SK-N-SH (cell line): ENCODE results near the gene BMP2. TPM values are rescaled to one million over a fixed set of nuclear protein-coding genes. Genes with fewer than 3 reads are reported as not detected.

Source experiments
- CTCF ChIA-PET: fragments of 300-600, 350-600 bp; formaldehyde crosslinking; extraction: SDS; loops from one replicate; lab custom pipeline; 2021; lab: Yijun Ruan, JAX
- POLR2A ChIA-PET: fragments of 350-600 bp; sonication (Branson Sonifier 250); formaldehyde crosslinking; extraction: SDS; loops from one replicate; lab custom pipeline; 2020; ENCODE audit warnings: antibody characterized with exemption, inconsistent platforms; lab: Yijun Ruan, JAX
- DNase-seq: peaks from one replicate; pipeline ENCODE4 v3.0.0; 2012
- H2AFZ ChIP-seq: fragments of 200-600 bp; sonication (generic); 2 replicates; pipeline ENCODE4 v1.8.1; 2016; ENCODE audit warnings: antibody characterized with exemption, mild to moderate bottlenecking, low read depth
- H3F3A ChIP-seq: fragments of 200-600 bp; sonication (generic); replicated peaks from 2 replicates; pipeline ENCODE3; 2016; ENCODE audit warnings: antibody characterized with exemption, mild to moderate bottlenecking; ENCODE audit not compliant: insufficient read depth
- H3K27ac ChIP-seq, 2 experiments: fragments of 200-500 bp in 1 of 2; fragments of 200-600 bp in 1 of 2; sonication (Bioruptor generic) in 1 of 2; sonication (generic), shearing (Covaris generic) in 1 of 2; 2 replicates each; pipeline versions ENCODE4 v1.5.1 to v1.6.1; 2014 to 2016; ENCODE audit warnings: low read depth in 2 of 2, inconsistent platforms in 1 of 2, low read length in 1 of 2, mild to moderate bottlenecking in 1 of 2, mixed read lengths in 1 of 2
- H3K27me3 ChIP-seq: fragments of 200-600 bp; sonication (generic), shearing (Covaris generic); 2 replicates; pipeline ENCODE4 v1.6.1; 2016; ENCODE audit warnings: mixed run types; ENCODE audit not compliant: insufficient read depth
- H3K36me3 ChIP-seq, 2 experiments: fragments of 200-500 bp in 1 of 2; fragments of 200-600 bp in 1 of 2; sonication (Bioruptor generic) in 1 of 2; sonication (generic) in 1 of 2; replicated peaks in 1 of 2; 2 replicates each; pipeline versions ENCODE3 to v1.5.1; 2014 to 2016; ENCODE audit warnings: low read length in 1 of 2, mild to moderate bottlenecking in 1 of 2; ENCODE audit not compliant: insufficient read depth in 2 of 2, control insufficient read depth in 1 of 2
- H3K4me1 ChIP-seq, 2 experiments: fragments of 200-500 bp in 1 of 2; fragments of 200-600 bp in 1 of 2; sonication (Bioruptor generic) in 1 of 2; sonication (generic), shearing (Covaris generic) in 1 of 2; 2 replicates each; pipeline versions ENCODE4 v1.5.1 to v1.6.1; 2014 to 2016; ENCODE audit warnings: low read depth in 1 of 2, low read length in 1 of 2, mixed run types in 1 of 2; ENCODE audit not compliant: insufficient read depth in 2 of 2, control insufficient read depth in 1 of 2
- H3K4me2 ChIP-seq: fragments of 200-600 bp; sonication (generic), shearing (Covaris generic); 2 replicates; pipeline ENCODE4 v1.6.1; 2017; ENCODE audit warnings: mixed run types
- H3K4me3 ChIP-seq, 2 experiments: fragments of 200-500 bp in 1 of 2; fragments of 200-600 bp in 1 of 2; sonication (Bioruptor generic) in 1 of 2; sonication (generic), shearing (Covaris generic) in 1 of 2; 2 replicates each; pipeline versions ENCODE4 v1.5.1 to v1.8.1; 2014 to 2016; ENCODE audit warnings: low read depth in 2 of 2, inconsistent platforms in 1 of 2, low read length in 1 of 2, mild to moderate bottlenecking in 1 of 2, mixed read lengths in 1 of 2, moderate library complexity in 1 of 2
- H3K79me2 ChIP-seq: fragments of 200-600 bp; sonication (generic); 2 replicates; pipeline ENCODE4 v1.8.1; 2017; ENCODE audit warnings: mild to moderate bottlenecking; ENCODE audit not compliant: insufficient read depth
- H3K9ac ChIP-seq: fragments of 200-600 bp; sonication (generic); 2 replicates; pipeline ENCODE4 v1.6.1; 2017; ENCODE audit warnings: mixed run types
- H3K9me2 ChIP-seq: fragments of 200-600 bp; sonication (generic); 2 replicates; pipeline ENCODE4 v1.6.1; 2017; ENCODE audit warnings: mixed run types
- H3K9me3 ChIP-seq: fragments of 200-600 bp; sonication (generic); 2 replicates; pipeline ENCODE4 v1.6.1; 2017; ENCODE audit warnings: mixed run types, mild to moderate bottlenecking, moderate library complexity
- H4K20me1 ChIP-seq: fragments of 200-600 bp; sonication (generic); 2 replicates; pipeline ENCODE4 v1.6.1; 2017; ENCODE audit warnings: mild to moderate bottlenecking, mixed run types; ENCODE audit not compliant: insufficient read depth
- CHD2 ChIP-seq: fragments of 150-350 bp; IDR thresholded peaks from 2 replicates; pipeline ENCODE4 v1.6.1; 2018; ENCODE audit warnings: low read length; ENCODE audit not compliant: partially characterized antibody
- EP300 ChIP-seq, 2 experiments: IDR thresholded peaks; 2 replicates each; pipeline versions ENCODE4 v1.4.0 to v1.6.1; 2012; ENCODE audit warnings: borderline replicate concordance in 1 of 2, low read depth in 1 of 2, low read length in 1 of 2
- EZH2phosphoT487 ChIP-seq: fragments of 200-600 bp; sonication (generic); IDR thresholded peaks from 2 replicates; pipeline ENCODE4 v1.6.1; 2017; ENCODE audit warnings: low read depth, mixed run types, mild to moderate bottlenecking, antibody characterized with exemption, moderate library complexity, borderline replicate concordance
- FOXJ3 ChIP-seq: sonication (generic); formaldehyde crosslinking; IDR thresholded peaks from 2 replicates; pipeline ENCODE4 v1.5.1; 2020; ENCODE audit warnings: mild to moderate bottlenecking, missing genetic modification reagents
- FOXM1 ChIP-seq: IDR thresholded peaks from 2 replicates; pipeline ENCODE4 v1.4.0; 2012; ENCODE audit warnings: low read depth, mild to moderate bottlenecking
- GABPA ChIP-seq: IDR thresholded peaks from 2 replicates; pipeline ENCODE4 v1.4.0; 2012; ENCODE audit warnings: low read depth, mild to moderate bottlenecking
- GATA2 ChIP-seq: sonication (generic); formaldehyde crosslinking; IDR thresholded peaks from 2 replicates; pipeline ENCODE4 v1.5.0; 2020; ENCODE audit warnings: mild to moderate bottlenecking, missing genetic modification reagents
- JUND ChIP-seq: IDR thresholded peaks from 2 replicates; pipeline ENCODE4 v1.4.0; 2012
- MXI1 ChIP-seq: IDR thresholded peaks from 2 replicates; pipeline ENCODE4 v1.6.1; 2012; ENCODE audit warnings: mild to moderate bottlenecking, low read depth, low read length, improper control_type of control experiment
- NFIC ChIP-seq: IDR thresholded peaks from 2 replicates; pipeline ENCODE4 v1.4.0; 2012; ENCODE audit warnings: borderline replicate concordance
- RCOR1 ChIP-seq: fragments of 150-350 bp; IDR thresholded peaks from 2 replicates; pipeline ENCODE4 v1.6.1; 2017; ENCODE audit warnings: antibody characterized with exemption, low read length
- SIN3A ChIP-seq: IDR thresholded peaks from 2 replicates; pipeline ENCODE4 v1.6.1; 2012; ENCODE audit warnings: low read depth, mild to moderate bottlenecking, low read length, moderate library complexity, borderline replicate concordance
- TAF1 ChIP-seq: IDR thresholded peaks from 2 replicates; pipeline ENCODE4 v1.6.1; 2012; ENCODE audit warnings: low read depth, mild to moderate bottlenecking, low read length, moderate library complexity, borderline replicate concordance
- WGBS: methylation state at CpG from one replicate; pipeline ENCODE4 v1.1.6; 2017; ENCODE audit warnings: low lambda C conversion rate; 5-methylcytosine and 5-hydroxymethylcytosine counted together
- polyA plus RNA-seq, 3 experiments: library from polyadenylated mRNA; depleted of rRNA; stranded (reverse); fragments of >200 nt; gene quantifications; 2 replicates each; pipeline ENCODE4 v1.2.3, GENCODE V29; 2012
- TF ChIP-seq, protein P1 (sequence below): fragments of 150-350 bp; IDR thresholded peaks from 2 replicates; pipeline ENCODE4 v1.6.1; 2016; ENCODE audit warnings: mild to moderate bottlenecking, low read depth, low read length
- TF ChIP-seq, protein P2 (sequence below): IDR thresholded peaks from 2 replicates; pipeline ENCODE4 v1.4.0; 2012; ENCODE audit warnings: low read depth, borderline replicate concordance
- TF ChIP-seq, protein P3 (sequence below): IDR thresholded peaks from 2 replicates; pipeline ENCODE4 v1.4.0; 2012; ENCODE audit warnings: low read depth
- TF ChIP-seq, protein P4 (sequence below): IDR thresholded peaks from 2 replicates; pipeline ENCODE4 v1.6.1; 2012; ENCODE audit warnings: mild to moderate bottlenecking, low read depth, low read length, moderate library complexity
- TF ChIP-seq, protein P5 (sequence below): IDR thresholded peaks from 2 replicates; pipeline ENCODE4 v1.4.0; 2012; ENCODE audit warnings: low read depth, borderline replicate concordance
- TF ChIP-seq, protein P6 (sequence below): fragments of 200-600 bp; sonication (generic); IDR thresholded peaks from 2 replicates; pipeline ENCODE4 v1.6.1; 2017; ENCODE audit warnings: antibody characterized with exemption, mild to moderate bottlenecking, moderate library complexity

BMP2 gene
- polyA plus RNA-seq, 1 of the 3 experiments (the other 2 are of a cell fraction), result 0.25 TPM

DNA sequence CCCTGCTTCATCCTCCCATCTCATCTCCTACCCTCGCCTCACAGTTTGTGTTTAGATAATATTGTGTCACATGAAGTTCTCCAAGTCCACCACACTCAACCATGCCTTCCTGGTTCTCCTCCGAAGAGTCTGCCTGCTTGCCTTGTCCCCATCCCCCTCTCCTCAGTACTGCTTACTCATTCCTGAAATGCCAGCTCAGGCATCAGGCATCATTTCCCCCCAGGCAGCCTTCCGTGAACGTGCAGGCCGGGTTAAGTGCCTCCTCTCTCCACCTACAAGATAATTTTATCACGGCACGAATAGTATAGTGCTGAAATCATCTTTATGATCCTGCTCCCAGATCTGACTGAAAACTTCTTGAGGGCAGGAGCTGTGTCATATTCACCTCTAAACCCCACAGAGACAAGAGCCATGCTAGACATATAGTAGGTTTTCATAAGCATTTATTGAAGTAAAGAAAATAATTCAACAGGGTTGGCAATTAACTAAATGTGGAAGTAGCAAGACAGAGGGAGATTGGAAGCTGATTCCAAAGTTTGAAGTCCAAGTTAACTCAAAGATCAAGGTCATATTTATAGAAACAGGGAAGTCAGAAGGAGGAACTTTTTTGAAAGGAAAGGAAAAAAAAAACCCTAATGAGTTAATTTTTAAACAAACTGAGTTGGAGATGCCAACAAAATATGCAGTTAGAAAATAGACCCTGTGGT lies 48.7 kb upstream of the BMP2 start:
- Histone ChIP-seq H3K9ac (no peak overlapping the region), H3K9me2 (no peaks in the 10 kb centered on the region), H3K4me1 (no peaks in the 10 kb centered on the region), H3K27ac (no peak overlapping the region), H4K20me1 (no peaks in the 10 kb centered on the region), H3K4me2 (no peak overlapping the region), H3K9me3 (no peaks in the 10 kb centered on the region), H3K27me3 (no peaks in the 10 kb centered on the region), H2AFZ (no peak overlapping the region)
- 0% methylated on average over 7 of the region's 7 CpGs for WGBS
- POLR2A ChIA-PET, result no interaction called here
- TF ChIP-seq JUND, result no peak
- TF ChIP-seq, protein P1, sequence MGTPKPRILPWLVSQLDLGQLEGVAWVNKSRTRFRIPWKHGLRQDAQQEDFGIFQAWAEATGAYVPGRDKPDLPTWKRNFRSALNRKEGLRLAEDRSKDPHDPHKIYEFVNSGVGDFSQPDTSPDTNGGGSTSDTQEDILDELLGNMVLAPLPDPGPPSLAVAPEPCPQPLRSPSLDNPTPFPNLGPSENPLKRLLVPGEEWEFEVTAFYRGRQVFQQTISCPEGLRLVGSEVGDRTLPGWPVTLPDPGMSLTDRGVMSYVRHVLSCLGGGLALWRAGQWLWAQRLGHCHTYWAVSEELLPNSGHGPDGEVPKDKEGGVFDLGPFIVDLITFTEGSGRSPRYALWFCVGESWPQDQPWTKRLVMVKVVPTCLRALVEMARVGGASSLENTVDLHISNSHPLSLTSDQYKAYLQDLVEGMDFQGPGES, result no peak
- TF ChIP-seq EZH2phosphoT487, result no peak
- TF ChIP-seq MXI1, result no peak
- TF ChIP-seq SIN3A, result no peak
- TF ChIP-seq FOXJ3, result no peak
- no peak for TF ChIP-seq NFIC
- TF ChIP-seq EP300 (IDR thresholded peaks at IDR 0.05; ENCODE audit: borderline replicate concordance in 1 of 2, low read depth in 1 of 2, low read length in 1 of 2), result no peak
- TF ChIP-seq, protein P2, sequence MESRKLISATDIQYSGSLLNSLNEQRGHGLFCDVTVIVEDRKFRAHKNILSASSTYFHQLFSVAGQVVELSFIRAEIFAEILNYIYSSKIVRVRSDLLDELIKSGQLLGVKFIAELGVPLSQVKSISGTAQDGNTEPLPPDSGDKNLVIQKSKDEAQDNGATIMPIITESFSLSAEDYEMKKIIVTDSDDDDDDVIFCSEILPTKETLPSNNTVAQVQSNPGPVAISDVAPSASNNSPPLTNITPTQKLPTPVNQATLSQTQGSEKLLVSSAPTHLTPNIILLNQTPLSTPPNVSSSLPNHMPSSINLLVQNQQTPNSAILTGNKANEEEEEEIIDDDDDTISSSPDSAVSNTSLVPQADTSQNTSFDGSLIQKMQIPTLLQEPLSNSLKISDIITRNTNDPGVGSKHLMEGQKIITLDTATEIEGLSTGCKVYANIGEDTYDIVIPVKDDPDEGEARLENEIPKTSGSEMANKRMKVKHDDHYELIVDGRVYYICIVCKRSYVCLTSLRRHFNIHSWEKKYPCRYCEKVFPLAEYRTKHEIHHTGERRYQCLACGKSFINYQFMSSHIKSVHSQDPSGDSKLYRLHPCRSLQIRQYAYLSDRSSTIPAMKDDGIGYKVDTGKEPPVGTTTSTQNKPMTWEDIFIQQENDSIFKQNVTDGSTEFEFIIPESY, result no peak
- TF ChIP-seq GATA2 (CRISPR knock-in tag), result no peak
- TF ChIP-seq, protein P3, sequence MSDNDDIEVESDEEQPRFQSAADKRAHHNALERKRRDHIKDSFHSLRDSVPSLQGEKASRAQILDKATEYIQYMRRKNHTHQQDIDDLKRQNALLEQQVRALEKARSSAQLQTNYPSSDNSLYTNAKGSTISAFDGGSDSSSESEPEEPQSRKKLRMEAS, result no peak
- TF ChIP-seq, protein P4, sequence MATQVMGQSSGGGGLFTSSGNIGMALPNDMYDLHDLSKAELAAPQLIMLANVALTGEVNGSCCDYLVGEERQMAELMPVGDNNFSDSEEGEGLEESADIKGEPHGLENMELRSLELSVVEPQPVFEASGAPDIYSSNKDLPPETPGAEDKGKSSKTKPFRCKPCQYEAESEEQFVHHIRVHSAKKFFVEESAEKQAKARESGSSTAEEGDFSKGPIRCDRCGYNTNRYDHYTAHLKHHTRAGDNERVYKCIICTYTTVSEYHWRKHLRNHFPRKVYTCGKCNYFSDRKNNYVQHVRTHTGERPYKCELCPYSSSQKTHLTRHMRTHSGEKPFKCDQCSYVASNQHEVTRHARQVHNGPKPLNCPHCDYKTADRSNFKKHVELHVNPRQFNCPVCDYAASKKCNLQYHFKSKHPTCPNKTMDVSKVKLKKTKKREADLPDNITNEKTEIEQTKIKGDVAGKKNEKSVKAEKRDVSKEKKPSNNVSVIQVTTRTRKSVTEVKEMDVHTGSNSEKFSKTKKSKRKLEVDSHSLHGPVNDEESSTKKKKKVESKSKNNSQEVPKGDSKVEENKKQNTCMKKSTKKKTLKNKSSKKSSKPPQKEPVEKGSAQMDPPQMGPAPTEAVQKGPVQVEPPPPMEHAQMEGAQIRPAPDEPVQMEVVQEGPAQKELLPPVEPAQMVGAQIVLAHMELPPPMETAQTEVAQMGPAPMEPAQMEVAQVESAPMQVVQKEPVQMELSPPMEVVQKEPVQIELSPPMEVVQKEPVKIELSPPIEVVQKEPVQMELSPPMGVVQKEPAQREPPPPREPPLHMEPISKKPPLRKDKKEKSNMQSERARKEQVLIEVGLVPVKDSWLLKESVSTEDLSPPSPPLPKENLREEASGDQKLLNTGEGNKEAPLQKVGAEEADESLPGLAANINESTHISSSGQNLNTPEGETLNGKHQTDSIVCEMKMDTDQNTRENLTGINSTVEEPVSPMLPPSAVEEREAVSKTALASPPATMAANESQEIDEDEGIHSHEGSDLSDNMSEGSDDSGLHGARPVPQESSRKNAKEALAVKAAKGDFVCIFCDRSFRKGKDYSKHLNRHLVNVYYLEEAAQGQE, result no peak
- TF ChIP-seq TAF1, result no peak
- TF ChIP-seq RCOR1, result no peak
- TF ChIP-seq CHD2, result no peak
- no peak for TF ChIP-seq GABPA
- TF ChIP-seq, protein P5, sequence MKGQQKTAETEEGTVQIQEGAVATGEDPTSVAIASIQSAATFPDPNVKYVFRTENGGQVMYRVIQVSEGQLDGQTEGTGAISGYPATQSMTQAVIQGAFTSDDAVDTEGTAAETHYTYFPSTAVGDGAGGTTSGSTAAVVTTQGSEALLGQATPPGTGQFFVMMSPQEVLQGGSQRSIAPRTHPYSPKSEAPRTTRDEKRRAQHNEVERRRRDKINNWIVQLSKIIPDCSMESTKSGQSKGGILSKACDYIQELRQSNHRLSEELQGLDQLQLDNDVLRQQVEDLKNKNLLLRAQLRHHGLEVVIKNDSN, result no peak
- no peak for TF ChIP-seq FOXM1
- TF ChIP-seq, protein P6, sequence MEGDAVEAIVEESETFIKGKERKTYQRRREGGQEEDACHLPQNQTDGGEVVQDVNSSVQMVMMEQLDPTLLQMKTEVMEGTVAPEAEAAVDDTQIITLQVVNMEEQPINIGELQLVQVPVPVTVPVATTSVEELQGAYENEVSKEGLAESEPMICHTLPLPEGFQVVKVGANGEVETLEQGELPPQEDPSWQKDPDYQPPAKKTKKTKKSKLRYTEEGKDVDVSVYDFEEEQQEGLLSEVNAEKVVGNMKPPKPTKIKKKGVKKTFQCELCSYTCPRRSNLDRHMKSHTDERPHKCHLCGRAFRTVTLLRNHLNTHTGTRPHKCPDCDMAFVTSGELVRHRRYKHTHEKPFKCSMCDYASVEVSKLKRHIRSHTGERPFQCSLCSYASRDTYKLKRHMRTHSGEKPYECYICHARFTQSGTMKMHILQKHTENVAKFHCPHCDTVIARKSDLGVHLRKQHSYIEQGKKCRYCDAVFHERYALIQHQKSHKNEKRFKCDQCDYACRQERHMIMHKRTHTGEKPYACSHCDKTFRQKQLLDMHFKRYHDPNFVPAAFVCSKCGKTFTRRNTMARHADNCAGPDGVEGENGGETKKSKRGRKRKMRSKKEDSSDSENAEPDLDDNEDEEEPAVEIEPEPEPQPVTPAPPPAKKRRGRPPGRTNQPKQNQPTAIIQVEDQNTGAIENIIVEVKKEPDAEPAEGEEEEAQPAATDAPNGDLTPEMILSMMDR, result no peak
- TF ChIP-seq, all 33 proteins: peak for 0
- no peaks in the 10 kb centered on the region for H3K79me2 ChIP-seq
- no peaks in the 10 kb centered on the region for H3K36me3 ChIP-seq
- no peak for DNase-seq
- H3K4me3 ChIP-seq, result no peak overlapping the region
- CTCF ChIA-PET, result no interaction called here
- H3F3A ChIP-seq, result no peaks in the 10 kb centered on the region
